Prostate gland (tissue), 2 donors: ENCODE data around the gene TMEM82. TPM values are rescaled to one million over a fixed set of nuclear protein-coding genes. Genes with fewer than 3 reads are reported as not detected.

ENCODE experiments used
- DNase-seq: peaks from one replicate; pipeline ENCODE4 v3.0.0-alpha.2; 2019; ENCODE audit warnings: low spot score
- H3K27ac ChIP-seq, 2 donors: fragments of 200-600 bp; sonication (generic); 2 replicates each; pipeline ENCODE4 v1.5.1; 2017 to 2019
- H3K27me3 ChIP-seq: fragments of 200-600 bp; sonication (generic); replicated peaks from 2 replicates; pipeline ENCODE4 v1.5.1; 2019; ENCODE audit not compliant: insufficient read depth
- H3K36me3 ChIP-seq, 2 donors: fragments of 200-600 bp; sonication (generic); 1 replicate in 1 of 2; 2 replicates in 1 of 2; pipeline versions ENCODE4 v1.5.1 to v1.8.1; 2017 to 2019
- H3K4me1 ChIP-seq: fragments of 200-600 bp; sonication (generic); replicated peaks from 2 replicates; pipeline ENCODE4 v1.5.1; 2019
- H3K4me3 ChIP-seq, 2 donors: fragments of 200-600 bp; sonication (generic); 2 replicates each; pipeline ENCODE4 v1.5.1; 2017 to 2019
- H3K9me3 ChIP-seq: fragments of 200-600 bp; sonication (generic); 2 replicates; pipeline ENCODE4 v1.5.1; 2017
- CTCF ChIP-seq, 4 experiments: fragments of 200-600 bp in 2 of 4; fragments of 450-650 bp in 2 of 4; sonication (generic) in 2 of 4; IDR thresholded peaks; 1 replicate in 3 of 4; 2 replicates in 1 of 4; pipeline ENCODE4 v1.5.1; 2016 to 2019; ENCODE audit warnings: antibody characterized with exemption in 4 of 4, mild to moderate bottlenecking in 2 of 4, moderate library complexity in 2 of 4
- POLR2A ChIP-seq: fragments of 450-650 bp; IDR thresholded peaks from one replicate; pipeline ENCODE4 v1.6.1; 2016; ENCODE audit warnings: antibody characterized with exemption, mild to moderate bottlenecking
- POLR2AphosphoS5 ChIP-seq: sonication (generic); formaldehyde crosslinking; IDR thresholded peaks from one replicate; pipeline ENCODE4 v1.6.1; 2017; ENCODE audit warnings: antibody characterized with exemption
- WGBS: methylation state at CpG from one replicate; pipeline ENCODE4 v1.1.5; 2018; 5-methylcytosine and 5-hydroxymethylcytosine counted together
- intact Hi-C: fragments of 100-400 bp; cut with DNase I; formaldehyde crosslinking; loops from one replicate; pipeline ENCODE4 v1.14.2; 2022
- total RNA-seq, 2 donors: library from RNA; depleted of rRNA; stranded (reverse); fragments of >200 nt; gene quantifications; one replicate each; pipeline ENCODE4 v1.1.0, GENCODE V29; 2016

The TMEM82 gene
- total RNA-seq, 2 donors from 2014 or later: not detected

- DNase-seq: no peak
- intact Hi-C loops: no loop called here
- Histone ChIP-seq H3K27me3 (no peaks in the 10 kb centered on the region), H3K9me3 (no peaks in the 10 kb centered on the region), H3K36me3 (peaks cover 0 to 34% of the 10 kb centered on the region in 2 donors), H3K4me3 (no peak overlapping the region), H3K27ac (no peak overlapping the region), H3K4me1 (peaks cover 2% of the 10 kb centered on the region)
- WGBS: 95% methylated on average over 16 of the region's 16 CpGs
- TF ChIP-seq POLR2A (no peak), CTCF (IDR thresholded peaks at IDR 0.05) (no peak), POLR2AphosphoS5 (no peak)
These were observed 11.4 kb upstream of the TMEM82 start for GRCh38 chr1:15730936-15731335.

GRCh38 chr1:15731735-15732685 is 10.3 kb upstream of the TMEM82 start:
- no peaks in the 10 kb centered on the region for H3K9me3 ChIP-seq
- no peak for DNase-seq
- H3K36me3 ChIP-seq: peaks cover 0 to 29% of the 10 kb centered on the region in 2 donors
- H3K4me3 ChIP-seq: no peak overlapping the region
- WGBS: 92% methylated on average over 39 of the region's 39 CpGs
- no peak overlapping the region for H3K27ac ChIP-seq
- no peak for TF ChIP-seq CTCF (IDR thresholded peaks at IDR 0.05)
- no peak for TF ChIP-seq POLR2AphosphoS5
- TF ChIP-seq POLR2A: no peak
- intact Hi-C loops: no loop called here
- H3K27me3 ChIP-seq: no peaks in the 10 kb centered on the region
- H3K4me1 ChIP-seq: peaks cover 6% of the 10 kb centered on the region

GRCh38 chr1:15732686-15733081 is 9.6 kb upstream of the TMEM82 start:
- intact Hi-C loops: no loop called here
- DNase-seq: no peak
- no peaks in the 10 kb centered on the region for H3K27me3 ChIP-seq
- peaks cover 0 to 22% of the 10 kb centered on the region in 2 donors for H3K36me3 ChIP-seq
- H3K27ac ChIP-seq: no peak overlapping the region
- no peak overlapping the region for H3K4me3 ChIP-seq
- WGBS: 76% methylated on average over 7 of the region's 7 CpGs
- TF ChIP-seq POLR2A (no peak), CTCF (IDR thresholded peaks at IDR 0.05) (no peak), POLR2AphosphoS5 (no peak)
- no peaks in the 10 kb centered on the region for H3K9me3 ChIP-seq
- peaks cover 6% of the 10 kb centered on the region for H3K4me1 ChIP-seq

- Histone ChIP-seq H3K9me3 (no peaks in the 10 kb centered on the region), H3K27ac (no peak overlapping the region), H3K4me1 (peaks cover 6% of the 10 kb centered on the region), H3K36me3 (peaks cover 0 to 16% of the 10 kb centered on the region in 2 donors), H3K4me3 (no peak overlapping the region), H3K27me3 (no peaks in the 10 kb centered on the region)
- TF ChIP-seq POLR2A (no peak), POLR2AphosphoS5 (no peak), CTCF (IDR thresholded peaks at IDR 0.05) (no peak)
- DNase-seq: no peak
- WGBS: 87% methylated on average over 9 of the region's 11 CpGs
- intact Hi-C loops: no loop called here
These were observed 9.0 kb upstream of the TMEM82 start for GRCh38 chr1:15733218-15733725.
